GM21528 (cell line): ENCODE measurements around the gene PPP2R2D.
"Not testable (repeated sequence)": the region's sequence is repeated elsewhere in the genome, so short reads cannot be mapped to it uniquely, and the experiment has no call there.

Experiments
- ATAC-seq: cut with Tn5 transposase; IDR thresholded peaks from one replicate; pipeline ENCODE4 v1.9.1; 2021; ENCODE audit warnings: mild to moderate bottlenecking, moderate library complexity; ENCODE audit not compliant: unreplicated experiment, low FRiP score

Gene PPP2R2D

DNA sequence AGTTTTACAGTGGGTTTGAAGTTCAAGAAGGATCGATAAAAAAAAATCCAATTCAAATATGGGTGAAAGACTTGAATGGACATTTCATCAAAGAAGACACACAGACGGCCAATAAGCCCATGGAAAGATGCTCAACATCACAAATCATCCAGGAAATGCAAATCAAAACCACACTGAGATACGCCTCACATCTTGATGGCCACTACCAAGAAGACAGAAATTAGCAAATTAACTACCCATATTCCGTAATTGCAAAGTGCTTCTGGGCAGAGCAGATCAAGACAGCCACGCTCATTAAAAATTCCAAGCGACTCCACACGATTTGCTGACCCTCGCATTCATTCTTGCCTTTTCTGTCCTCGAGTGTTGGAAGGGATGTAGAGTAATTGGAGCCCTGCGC, 34.1 kb upstream of the PPP2R2D start:
- no peak for ATAC-seq

DNA sequence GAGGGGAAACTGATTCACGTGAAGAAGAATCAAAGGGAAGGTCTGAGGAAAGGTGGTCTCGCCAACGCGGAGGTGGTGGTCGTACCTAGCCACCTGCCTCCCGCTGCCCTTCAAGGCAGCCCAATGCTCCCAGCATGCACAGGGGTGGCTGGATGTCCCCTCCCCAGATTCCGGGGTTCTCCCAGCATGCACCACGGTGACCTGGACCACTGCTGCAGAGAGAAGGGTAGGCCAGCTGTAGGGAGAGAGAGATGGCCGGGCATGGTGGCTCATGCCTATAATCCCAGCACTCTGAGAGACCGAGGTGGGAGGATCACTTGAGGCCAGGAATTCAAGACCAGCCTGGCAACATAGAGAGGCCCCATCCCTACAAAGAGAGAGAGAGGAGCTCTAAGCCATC, 32.4 kb upstream of the PPP2R2D start:
- ATAC-seq = no peak

DNA sequence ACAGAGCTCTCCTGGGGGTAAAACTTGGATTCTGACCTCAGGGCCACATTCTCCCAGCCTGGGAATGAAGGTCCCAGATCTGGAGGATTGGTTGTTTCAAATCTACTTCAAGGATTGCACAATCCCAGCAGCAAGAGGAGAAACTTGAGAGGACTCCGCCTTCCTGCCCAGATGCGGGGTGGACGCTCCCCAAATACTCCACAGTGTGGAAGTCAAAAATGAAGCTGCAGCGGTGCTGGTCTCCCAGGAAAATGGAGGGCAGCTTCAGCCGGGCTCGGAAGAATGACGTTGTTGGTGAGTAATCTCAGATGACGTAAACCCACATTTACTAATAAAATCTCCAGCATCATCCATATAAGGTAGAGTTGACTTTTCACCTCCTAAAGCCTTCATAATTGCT, 31.5 kb upstream of the PPP2R2D start:
- no peak for ATAC-seq

DNA sequence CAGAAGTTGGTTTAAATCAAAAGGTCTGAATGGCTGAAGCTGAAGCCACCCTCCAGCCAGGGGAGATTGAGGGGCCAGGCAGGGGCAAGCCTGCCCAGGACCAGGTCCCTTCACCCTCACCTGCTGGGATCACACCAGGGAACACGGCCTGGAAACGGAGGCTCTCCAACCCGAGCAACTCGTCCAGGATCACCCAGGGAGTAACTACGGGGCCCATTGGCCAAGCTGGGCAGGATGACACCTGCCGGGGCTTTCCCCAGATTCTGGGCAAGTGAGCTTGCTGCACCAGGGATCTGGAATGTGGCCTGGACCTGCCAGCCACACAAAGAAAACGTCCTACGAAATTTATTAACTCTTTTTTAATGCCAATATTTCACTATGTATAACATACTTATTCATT, 30.4 kb upstream of the PPP2R2D start:
- no peak for ATAC-seq

DNA sequence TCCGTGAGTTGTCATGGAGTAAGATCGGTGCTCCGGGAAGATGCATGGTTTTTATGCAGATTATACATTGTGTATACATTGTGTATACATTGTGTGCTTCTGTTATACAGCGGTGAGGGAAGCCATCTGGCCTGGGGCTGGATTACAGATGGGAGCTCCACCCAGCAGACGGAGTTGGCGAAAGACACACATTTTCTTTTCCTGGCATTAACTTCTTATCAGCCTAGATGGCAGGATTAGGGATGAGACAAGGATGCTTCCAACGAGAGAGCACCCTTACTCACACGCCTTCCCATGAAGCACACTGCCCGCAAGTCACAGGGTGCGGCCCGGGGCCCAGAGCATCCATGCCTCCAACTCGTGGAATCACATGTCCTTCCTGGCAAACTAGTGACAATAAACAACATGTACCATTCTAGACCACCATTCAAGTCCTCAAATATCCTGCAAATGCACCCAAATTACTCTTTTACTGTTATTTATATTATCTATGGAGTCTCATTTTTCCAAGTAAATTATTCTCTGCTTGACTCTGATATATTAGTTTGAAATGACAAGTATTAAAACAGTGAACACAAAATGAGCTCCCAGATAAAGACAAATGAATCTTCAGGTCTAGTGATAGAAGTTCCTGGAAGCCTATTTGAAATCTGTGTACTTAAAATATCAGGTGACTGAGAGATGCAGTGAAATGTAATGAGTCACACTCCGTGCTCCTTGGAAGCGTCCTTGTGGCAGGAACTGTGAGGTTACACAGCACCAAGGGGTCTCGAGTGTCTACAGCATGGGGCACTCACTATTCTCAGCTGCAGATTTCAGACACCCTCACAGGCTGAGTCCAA, 29.8 kb upstream of the PPP2R2D start:
- no peak for ATAC-seq

DNA sequence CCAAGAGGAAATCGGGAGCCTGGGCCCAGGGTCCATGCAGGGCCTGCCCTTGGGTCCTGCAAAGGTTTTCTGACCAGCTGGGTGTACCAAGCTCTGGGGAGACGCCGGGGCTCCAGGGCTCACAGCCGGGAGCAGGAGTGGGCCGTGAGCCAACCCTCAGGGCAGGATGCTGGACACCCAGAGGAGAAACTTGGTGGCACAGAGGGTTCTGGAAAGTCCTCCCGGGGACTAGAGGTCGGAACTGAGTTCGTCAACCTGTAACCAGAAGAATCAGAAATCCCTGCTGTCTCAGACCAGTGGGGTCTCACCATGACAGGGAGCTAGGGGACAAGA, 29.2 kb upstream of the PPP2R2D start:
- no peak for ATAC-seq

DNA sequence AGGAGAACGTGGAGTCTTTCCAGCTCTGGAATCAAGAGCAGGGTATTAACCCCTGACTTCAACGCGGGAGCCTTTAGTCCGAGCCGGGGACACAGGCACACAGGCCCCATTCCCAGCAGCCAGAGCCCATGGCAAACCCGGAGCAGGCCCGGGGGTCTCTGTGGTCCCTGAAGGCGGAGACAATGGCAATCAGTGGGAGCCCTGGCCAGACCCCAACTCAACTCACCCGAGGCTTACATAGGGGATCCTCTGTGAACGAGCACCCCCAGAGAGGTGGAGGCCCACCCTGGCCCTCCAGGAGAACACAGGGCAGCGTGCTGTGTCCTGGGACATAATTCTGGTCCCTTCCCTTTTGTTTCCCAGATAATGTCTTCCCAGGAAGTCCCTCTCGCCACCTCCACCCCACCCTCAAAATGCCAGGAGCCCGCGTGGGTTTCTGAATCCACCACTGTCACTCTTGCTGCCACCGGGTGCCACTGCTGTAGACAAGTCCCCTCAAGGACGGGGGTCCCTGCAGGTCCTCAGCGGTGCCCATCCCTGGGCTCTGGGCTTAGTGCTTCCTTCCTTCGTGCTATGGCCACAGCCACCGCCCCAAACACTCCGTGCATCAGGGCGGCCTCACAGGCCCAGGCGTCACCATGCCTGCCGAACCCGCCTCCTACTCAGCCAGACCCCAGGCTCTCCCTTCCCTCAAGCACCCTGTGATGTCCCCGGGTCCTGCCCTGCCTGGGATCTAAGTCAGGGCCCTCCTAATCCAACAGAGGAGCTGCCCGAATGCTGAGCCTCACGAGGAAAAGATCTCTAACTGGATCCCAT, 28.6 kb upstream of the PPP2R2D start:
- no peak for ATAC-seq

DNA sequence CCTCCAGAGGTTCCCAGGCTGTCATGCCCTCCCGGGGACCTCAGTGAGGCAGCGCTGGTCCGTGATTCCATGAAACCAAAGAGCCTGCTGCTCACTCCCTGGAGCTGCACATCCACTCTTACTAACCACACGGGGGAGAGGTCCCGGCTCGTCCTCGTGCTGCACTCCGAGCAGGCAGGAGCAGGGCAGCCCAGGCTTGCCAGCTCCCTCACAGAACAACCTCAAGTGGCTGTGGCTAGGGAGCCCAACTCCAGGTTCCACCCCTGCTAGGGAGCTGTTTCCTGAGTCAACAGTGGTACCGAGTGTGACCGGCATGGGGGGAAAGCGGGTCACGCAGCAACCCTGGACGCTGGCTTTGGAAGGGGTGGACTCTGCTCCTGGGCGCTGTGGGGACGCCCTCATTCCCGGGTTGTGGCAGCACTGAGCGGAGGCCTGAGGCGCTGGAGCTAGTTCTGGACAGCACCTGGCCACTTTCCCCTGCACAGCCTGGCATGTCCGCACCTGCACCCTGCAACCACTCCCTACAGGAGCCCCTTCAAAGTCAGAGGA, 27.9 kb upstream of the PPP2R2D start:
- no peak for ATAC-seq

DNA sequence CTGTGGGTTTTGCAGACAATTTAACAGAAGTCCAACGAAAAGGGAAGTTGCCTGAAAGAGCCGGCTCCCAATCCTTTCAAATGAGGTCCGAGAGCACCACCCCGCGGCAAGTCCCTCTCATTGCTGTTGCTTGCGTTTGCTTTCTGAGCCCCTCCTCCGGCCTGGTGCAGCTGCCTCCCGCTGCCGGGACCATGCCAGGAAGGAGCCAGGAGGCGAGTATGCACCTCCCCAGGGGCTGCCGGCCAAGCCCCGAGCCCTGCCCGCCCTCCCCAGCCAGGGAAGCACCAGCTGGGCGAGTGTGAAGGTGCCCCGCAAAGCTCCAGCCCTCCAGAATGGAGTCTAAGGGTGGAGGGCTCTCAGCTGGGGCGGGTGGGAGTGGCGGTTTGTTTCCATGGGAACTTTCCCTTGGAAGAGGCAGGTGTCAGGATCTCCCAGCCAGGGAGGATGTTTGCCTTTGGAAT, 25.8 kb upstream of the PPP2R2D start:
- ATAC-seq = peak; percentile 83

DNA sequence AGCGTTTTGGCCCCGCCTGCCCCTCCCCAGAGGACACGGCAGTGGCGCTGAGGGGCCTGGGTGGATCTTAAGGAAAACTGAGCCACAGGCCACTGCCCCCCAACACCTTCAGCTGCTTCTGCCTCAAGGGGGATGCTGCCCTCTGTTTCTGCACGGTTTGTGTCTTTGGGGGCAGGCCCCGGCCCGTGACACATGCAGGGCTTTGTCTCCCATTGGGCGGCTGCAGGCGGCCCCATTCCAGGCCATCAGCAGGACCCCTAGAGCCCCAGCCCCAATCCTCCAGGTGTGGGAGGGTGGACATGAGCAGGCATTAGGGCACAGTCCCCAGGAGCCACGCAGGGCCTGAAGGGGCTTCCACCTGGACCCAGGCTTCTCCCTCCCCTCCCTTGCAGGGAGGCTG, 25.3 kb upstream of the PPP2R2D start:
- no peak for ATAC-seq

DNA sequence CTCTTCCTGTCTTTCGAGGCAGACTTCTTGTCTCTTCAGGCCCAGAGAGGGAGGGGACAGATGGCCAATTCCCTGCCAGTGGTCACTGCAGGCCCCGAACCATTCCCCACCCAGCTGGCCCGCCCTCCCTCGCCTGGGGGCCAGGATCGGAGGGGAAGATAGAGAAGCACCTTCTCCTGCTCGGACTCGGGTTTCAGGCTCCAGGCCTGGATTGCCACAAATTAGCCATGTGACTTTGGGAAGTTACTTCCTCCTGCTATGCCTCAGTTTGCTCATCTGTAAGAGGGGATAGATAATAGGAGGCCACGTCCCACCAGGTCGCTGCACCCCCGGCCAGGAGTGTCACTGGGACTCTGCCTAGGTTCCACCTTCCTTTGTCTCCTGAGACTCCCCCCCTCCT, 24.8 kb upstream of the PPP2R2D start:
- no peak for ATAC-seq

DNA sequence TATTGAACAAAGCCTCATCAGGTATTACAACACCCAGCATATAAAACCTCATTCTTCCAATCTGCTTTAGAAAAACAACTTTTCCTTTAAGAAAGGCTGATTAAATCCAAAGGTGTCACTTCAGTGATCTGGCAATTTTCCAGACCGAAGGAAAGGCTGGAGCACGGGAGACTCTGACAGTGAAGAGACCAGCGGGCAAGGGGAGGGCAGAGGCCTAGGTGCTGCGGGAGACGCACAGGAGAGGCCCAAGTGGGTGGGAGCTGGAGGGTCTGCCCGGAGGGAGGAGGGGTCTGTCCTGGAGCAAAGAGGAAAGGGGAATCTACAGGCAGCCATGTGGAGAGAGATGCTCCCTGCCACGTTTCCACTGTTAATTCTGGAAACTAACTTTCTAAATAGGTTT, 24.3 kb upstream of the PPP2R2D start:
- ATAC-seq = no peak

DNA sequence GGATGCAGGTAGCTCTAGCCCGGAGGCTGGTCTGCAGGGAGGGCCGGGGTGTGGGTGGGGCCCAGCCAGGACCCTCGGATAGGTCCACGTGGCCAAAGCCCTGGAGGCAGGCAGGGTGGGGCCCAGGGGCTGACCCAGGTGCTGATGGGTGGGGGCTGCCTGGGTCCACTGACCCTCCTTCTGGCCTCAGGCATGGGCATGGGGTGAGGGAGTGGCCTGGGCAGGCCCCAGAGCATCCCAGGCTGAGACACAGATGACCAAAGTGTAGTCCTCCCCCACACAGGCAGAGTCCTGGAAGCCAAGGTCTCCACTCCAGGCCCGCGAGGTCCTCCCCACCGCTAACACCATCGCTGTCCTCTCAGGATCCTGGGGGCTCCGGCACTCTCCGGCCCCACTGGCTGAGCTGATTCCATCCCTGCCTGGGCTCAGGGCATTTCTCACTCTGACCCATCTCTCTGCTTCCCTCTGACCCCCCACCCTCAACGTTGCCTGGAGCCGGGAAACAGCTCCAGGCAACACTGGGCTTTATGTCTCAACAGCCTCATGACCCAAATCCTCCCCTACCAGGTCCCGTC, 20.7 kb upstream of the PPP2R2D start:
- no peak for ATAC-seq

DNA sequence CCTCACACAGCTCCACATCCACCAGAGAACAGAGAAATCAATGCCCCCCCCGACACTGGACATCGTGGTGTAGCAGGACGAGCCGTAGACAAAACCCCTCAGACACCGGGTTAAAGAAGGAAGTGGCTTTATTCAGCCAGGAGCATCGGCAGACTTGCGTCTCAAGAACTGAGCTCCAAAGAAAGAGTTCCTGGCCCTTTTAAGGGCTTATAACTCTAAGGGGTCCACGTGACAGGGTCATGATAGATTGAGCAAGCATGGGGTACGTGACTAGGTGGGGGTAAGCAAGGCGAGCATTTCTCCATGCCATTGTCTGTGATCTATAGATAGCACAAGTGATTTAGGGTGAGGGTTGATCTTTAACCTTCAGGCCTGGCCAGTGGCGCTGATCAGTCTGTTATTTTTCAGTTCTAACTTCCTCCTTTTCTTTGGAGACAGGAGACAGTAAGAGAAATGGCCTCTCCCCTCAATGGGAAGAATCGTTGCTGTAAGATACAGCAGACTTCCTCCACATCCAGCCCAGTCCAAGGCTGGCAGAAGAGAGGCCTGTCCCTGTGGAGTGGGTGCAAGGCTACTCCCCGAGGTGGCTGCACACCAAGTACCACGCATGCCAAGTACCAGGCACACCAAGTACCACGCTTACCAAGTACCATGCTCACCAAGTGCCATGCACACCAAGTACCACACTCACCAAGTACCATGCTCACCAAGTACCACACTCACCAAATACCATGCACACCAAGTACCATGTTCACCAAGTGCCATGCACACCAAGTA, 19.5 kb upstream of the PPP2R2D start:
- ATAC-seq = no peak

DNA sequence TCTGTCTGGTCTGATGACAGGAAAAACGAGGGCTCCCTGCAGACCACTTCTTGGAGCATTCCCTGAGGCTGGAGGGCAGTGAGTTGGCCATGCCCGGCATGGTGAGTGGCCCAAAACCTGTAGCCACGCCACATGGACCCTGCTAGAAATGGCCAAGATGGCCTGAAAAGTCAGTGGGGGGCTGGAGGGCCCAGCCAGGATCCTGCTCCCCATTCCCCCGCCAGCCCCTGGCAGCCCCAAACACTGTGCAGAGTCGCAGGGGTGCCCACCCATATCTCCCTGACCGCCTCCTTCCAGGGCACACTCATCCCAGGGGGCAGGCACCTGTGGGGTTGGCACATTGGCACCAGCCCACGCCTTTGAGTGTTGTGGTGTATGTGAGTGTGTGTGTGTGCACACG, 18.7 kb upstream of the PPP2R2D start:
- no peak for ATAC-seq

DNA sequence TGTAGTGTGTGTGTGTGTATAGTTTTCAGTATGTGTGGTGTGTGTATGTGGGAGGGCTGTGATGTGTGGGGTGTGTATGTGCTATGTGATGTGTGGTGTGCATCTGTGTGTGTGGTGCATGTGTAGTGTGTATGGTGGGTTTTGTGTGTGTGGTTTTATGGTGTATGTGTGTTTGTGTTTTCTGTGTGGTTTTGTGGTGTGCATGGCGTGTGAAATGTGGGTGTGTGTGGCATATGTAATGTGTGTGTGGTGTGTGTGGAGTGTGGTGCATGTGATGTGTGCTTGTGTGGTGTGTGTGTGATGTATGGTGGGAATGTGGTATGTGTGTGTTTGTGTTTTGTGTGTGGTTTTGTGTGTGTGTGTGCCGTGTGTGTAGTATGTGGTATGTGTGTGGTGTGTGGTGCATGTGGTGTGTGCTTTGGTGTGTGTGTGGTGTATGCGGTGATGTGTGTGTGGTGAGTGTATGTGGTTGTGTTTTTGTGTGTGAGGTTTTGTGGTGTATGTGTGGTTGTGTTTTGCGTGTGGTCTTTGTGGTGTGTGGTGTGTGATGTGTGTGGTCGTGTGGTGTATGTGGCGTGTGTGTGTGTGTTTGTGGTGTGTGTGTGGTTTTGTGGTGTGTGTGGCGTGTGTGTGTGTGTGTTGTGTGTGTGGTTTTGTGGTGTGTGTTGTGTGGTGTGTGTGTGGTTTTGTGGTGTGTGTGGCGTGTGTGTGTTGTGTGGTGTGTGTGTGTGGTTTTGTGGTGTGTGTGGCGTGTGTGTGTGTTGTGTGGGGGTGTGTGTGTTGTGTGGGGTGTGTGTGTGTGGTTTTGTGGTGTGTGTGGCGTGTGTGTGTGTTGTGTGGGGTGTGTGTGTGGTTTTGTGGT, 18.0 kb upstream of the PPP2R2D start:
- no peak for ATAC-seq

DNA sequence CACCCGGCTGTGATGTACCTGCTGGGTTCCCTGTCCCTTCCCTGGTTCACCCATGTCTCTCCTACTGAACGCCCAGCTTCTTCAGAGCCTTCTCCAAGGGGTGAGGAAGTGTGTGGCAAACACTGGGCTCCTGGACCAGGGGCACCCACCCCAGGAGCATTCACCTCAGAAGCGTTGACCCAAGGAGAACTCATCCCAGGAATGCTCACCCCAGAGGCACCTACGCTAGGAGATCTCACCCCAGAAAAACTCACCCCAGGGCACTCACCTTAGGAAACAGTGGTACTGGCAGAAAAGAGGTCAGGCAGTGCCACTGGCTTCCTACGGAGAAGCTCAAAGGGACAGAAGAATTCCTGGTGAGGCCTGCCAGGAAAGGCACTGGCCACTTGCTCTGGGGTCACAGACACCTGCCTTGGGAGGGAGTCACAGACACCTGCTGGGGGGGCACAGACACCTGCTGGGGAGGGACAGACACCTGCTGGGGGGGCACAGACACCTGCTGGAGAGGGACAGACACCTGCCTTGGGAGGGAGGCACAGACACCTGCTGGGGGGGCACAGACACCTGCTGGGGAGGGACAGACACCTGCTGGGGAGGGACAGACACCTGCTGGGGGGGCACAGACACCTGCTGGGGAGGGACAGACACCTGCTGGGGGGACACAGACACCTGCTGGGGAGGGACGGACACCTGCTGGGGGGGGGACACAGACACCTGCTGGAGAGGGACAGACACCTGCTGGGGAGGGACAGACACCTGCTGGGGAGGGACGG, 17.0 kb upstream of the PPP2R2D start:
- not testable (repeated sequence) for ATAC-seq

DNA sequence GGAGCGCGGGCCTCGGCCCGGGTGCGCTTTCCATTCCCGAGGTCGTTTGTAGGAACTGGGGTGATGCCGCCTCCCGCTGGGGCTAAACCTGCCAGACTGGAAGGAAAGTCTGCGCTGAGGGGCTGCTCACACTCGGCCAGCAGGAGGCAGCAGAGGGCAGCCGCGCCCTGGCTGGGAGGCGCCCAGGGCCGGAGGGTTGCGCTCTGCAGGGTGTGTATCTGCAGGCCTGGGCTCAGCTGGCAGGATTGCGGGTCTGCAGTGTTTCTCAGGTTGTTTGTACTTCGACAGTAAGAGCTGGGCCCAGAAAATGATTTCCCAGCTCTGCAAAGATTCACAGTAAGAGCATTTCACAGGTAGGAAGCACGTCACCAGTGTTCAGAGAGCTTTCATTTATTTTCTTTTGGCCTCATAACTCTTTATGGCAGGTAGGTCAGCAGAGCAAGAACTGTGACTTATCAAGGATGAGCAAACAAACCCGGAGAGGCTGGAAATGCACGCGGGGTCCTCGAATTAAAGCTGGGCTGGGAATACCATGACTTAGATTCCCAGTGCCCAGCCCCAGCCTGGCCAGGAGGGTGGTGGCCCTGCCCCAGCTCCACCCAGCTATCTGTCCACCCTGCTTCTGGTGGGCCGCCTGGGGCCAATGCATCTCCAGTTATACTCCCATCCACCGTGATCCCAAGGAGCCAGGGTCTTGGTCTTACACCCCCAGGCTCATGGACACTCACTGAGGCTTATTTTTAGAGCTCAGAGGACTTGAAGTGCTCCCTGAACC, 15.2 kb upstream of the PPP2R2D start:
- ATAC-seq = peak; percentile 94
